Stimulated activated CD4-positive, alpha-beta T cell treated with anti-CD3 and anti-CD28 coated beads, Interleukin-4, amount 100 ng/mL, for 1 hour (primary cell): ENCODE measurements around the gene DTYMK.

Experiments used
- DNase-seq: peaks from one replicate; pipeline ENCODE4 v3.0.0-alpha.2; 2020

DTYMK gene, protein sequence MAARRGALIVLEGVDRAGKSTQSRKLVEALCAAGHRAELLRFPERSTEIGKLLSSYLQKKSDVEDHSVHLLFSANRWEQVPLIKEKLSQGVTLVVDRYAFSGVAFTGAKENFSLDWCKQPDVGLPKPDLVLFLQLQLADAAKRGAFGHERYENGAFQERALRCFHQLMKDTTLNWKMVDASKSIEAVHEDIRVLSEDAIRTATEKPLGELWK

GRCh38 chr2:241686650-241687425, at the start of gene DTYMK:
TSS of gene DTYMK (minus strand) at chr2:241686815. CDS start at chr2:241686783, 32 bp downstream.
- DNase-seq: peak; percentile 95

DNA sequence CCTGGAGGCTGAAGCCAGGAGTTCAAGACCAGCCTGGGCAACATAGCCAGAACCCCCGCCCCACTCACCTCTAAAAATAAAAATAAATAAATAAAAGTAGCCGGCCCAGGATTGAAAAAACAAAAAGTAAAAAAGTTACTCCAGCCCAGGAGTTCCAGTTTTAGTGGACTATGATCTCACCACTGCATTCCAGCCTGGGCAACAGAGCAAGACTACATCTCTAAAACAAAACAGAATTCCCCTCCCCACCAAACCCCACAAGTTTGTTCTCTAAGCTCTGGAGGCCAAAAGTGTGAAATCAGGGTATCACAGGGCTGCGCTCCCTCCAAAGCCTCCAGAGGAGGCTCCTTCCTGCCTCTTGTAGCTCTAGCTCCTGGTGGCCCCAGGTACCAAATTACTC, 49.5 kb upstream of the DTYMK start:
- no peak for DNase-seq

- peak; percentile 95 for DNase-seq
Observed at GRCh38 chr2:241734467-241735208, 48.0 kb upstream of the DTYMK start, which contains the start of gene D2HGDH. TSS of gene D2HGDH (plus strand) at chr2:241734630. CDS start at chr2:241735225, 595 bp downstream.

GRCh38 chr2:241734208-241734466, 47.5 kb upstream of the DTYMK start:
- no peak for DNase-seq

DNA sequence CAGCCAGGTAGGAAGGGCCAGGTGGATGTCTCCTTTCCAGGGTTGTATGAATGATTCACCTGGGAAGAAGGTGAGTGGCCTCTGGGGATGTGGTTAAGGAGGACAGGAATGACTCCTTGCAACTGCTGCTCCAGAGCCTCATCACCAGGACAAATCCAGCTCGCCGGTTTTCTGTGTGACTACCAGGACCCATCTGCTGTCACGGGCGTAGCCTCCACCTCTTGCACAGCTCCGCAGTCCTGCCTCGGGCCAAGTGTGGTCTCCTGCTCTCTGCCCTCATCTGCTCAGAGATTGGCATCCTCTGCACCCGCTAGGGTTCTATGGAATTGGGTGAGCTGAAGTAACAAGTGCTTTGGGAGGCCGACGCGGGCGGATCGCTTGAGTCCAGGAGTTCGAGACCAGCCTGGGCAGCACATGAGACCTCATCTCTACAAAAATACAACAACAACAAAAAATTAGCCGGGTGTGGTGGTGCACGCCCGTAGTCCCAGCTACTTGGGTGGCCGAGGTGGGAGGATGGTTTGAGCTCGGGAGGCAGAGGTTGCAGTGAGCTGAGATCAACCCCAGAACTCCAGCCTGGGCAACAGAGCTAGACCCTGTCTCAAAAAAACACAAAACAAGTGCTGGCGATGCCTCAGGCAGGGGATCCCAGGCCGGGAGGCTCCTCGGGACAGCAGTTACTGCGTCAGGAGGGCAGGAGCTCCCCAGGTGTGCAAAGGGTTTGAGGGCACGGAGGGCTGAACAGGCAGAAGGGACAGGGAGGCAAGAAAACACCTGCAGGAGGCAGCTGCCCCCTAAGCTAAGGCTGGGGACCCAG, 47.0 kb upstream of the DTYMK start:
- no peak for DNase-seq

- DNase-seq: peak; percentile 59
Observed at GRCh38 chr2:241732513-241733186, 46.0 kb upstream of the DTYMK start.

- no peak for DNase-seq
Observed at GRCh38 chr2:241730671-241731293, 44.2 kb upstream of the DTYMK start.

DNA sequence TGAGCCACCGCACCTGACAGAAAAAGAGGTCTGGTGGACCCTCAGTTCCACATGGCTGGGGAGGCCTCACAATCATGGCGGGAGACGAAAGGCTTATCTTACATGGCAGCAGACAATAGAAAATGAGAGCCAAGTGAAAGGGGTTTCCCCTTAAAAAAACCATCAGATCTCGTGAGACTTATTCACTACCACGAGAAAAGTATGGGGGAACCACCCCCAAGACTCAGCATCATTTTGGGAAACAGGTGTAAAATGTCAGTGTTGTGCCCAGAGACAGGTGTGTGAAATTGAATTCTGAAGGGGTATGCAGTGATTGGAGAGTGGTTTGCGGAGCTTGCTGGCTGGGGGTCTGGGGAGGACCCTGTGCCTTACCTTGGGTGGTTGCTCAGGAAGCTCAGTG, 43.3 kb upstream of the DTYMK start:
- no peak for DNase-seq

DNA sequence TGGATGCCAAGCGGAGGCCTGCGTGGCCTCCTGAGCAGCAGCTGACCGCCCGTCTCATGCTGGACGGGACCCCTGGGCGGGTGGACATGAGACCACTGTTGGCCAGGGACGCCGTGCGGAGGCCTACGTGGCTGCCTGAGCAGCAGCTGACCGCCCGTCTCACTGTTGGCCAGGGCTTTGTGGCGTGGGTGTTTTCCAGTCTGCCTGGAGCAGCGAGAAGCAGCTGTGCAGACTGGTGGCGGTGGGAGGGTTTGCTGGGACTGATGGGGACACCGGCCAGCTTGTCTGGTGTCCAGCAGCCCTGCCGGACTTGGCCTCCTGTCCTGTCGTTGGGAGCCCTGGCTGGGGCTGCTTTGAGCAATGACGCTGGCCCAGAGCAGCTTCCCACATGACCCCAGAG, 42.0 kb upstream of the DTYMK start:
- DNase-seq: no peak

- no peak for DNase-seq
Observed at GRCh38 chr2:241728000-241728399, 41.4 kb upstream of the DTYMK start.

DNA sequence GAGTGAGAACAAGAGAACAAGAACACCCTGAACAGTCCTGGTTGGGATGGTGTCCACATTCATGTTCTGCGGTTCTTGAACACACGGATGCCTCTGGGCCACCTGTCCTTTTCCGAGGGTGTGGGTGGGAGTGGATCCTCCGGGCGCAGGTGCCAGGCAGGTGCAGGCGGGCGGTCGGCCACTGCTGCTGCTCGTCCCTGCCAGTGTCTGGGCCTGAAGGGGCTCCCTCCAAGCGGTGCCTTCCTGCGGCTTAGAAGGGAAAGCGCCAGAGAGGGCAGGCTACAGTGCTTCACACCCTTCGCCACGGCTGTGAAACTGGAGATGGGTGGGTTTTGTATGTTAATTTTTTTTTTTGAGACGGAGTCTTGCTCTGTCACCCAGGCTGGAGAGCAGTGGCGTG, 39.8 kb upstream of the DTYMK start:
- DNase-seq: no peak

- no peak for DNase-seq
Observed at GRCh38 chr2:241724975-241725870, 38.6 kb upstream of the DTYMK start.

GRCh38 chr2:241724259-241724974, 37.8 kb upstream of the DTYMK start:
- DNase-seq: peak; percentile 40

DNA sequence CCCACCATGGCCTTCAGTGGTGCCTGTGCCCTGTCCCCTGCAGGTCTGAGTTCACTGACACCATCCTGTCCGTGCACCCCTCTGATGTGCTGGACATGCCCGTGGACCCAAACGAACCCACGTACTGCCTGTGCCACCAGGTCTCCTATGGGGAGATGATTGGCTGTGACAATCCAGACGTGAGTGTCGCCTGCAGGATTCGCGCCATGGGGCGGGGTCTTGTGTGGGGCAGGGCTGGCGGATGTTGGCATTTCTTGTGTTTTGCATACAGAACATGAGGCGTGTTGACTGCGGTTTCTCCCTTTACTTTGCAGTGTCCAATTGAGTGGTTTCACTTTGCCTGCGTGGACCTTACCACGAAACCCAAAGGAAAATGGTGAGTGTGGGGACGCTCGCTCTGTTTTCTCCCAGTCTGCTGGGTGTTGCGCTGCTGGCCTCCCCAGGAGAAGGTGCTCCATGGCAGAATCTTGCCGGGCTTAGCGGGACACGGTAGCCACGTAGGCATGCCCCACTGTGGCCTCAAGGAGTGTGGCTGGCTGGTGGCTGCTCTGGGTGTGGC, 36.4 kb upstream of the DTYMK start:
- no peak for DNase-seq

- no peak for DNase-seq
Observed at GRCh38 chr2:241721852-241722251, 35.2 kb upstream of the DTYMK start.

DNA sequence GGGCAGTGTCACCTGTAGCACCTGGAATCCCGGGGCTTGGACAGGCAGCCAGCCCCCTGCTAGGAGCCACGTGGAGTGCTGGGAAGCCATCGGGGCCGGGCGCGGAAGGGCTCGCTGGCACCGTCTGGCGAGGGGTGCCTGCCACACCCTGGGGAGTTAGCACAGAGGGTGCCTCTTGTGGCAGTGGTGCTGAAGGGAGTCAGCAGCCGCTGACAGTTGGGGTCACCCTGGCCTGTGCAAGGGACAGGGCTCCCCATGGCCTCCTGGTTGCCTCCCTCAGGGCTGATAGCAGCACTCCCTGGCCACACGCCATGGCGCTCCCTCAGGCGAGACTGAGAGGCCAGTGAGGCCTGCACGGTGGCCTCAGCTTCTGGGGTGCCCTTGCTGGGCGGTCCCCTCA, 33.9 kb upstream of the DTYMK start:
- no peak for DNase-seq

DNA sequence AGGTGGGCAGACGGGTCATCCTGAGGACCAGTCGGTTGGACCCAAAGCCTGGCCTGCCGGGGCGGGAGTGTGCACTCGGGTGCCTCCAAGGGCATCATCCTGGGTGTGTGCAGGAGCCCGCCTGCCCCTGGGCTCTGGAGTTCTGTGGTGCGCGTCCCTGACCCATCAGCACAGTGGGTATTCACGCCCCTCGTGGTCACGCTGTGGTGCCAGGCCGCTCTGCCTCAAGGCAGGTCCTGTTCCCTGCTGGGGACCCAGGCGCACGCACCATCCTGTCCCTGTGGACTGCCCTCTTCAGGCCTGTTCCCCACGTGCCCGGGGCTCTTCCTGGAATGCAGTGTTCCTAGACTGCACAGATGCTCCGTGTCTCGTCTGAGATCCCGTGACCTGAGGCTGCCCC, 33.5 kb upstream of the DTYMK start:
- DNase-seq: no peak

GRCh38 chr2:241719093-241719492, 32.5 kb upstream of the DTYMK start:
- DNase-seq: no peak

- DNase-seq: no peak
Observed at GRCh38 chr2:241708879-241709278, 22.3 kb upstream of the DTYMK start.

DNA sequence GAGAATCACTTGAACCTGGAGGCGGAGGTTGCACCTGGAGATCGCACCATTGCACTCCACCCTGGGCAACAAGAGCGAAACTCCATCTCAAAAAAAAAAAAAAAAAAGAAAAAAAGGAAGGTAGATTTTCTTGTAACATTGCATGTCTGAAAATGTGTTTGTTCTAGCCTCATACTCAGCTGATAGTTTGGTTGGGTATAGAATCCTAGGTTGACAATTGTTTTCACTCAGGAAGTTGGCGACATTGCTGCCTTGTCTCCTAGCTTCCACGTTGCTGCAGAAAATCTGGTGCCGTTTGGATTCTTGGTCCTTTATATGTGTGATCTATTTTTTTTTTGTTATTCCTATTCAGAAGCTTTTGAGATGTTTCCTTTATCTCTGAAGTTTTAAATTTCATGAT, 19.9 kb upstream of the DTYMK start:
- DNase-seq: no peak
